KOPT-K1 (cell line): ENCODE data around the gene FLAD1.

ENCODE experiments used
- H3K27ac ChIP-seq: fragments of 200-600 bp; sonication (generic); 2 replicates; pipeline ENCODE4 v1.5.1; 2016; ENCODE audit warnings: antibody characterized with exemption, mild to moderate bottlenecking, low read depth, low read length; ENCODE audit not compliant: poor library complexity, severe bottlenecking
- H3K36me3 ChIP-seq: fragments of 200-600 bp; sonication (generic); 2 replicates; pipeline ENCODE4 v1.5.1; 2017; ENCODE audit warnings: antibody characterized with exemption, mild to moderate bottlenecking, low read length, moderate library complexity; ENCODE audit not compliant: insufficient read depth
- H3K9me3 ChIP-seq: fragments of 200-600 bp; sonication (generic); 2 replicates; pipeline ENCODE4 v1.5.1; 2017; ENCODE audit warnings: antibody characterized with exemption, low read length, mild to moderate bottlenecking; ENCODE audit not compliant: insufficient read depth, poor library complexity, severe bottlenecking

Gene FLAD1

GRCh38 chr1:155018617-155019348, 35.6 kb downstream of the FLAD1 start:
- no peaks in the 10 kb centered on the region for H3K36me3 ChIP-seq
- no peaks in the 10 kb centered on the region for H3K9me3 ChIP-seq
- H3K27ac ChIP-seq = no peak overlapping the region

GRCh38 chr1:155019377-155020245, 36.5 kb downstream of the FLAD1 start:
- no peaks in the 10 kb centered on the region for H3K9me3 ChIP-seq
- H3K27ac ChIP-seq = no peak overlapping the region
- H3K36me3 ChIP-seq = no peaks in the 10 kb centered on the region

- no peaks in the 10 kb centered on the region for H3K9me3 ChIP-seq
- no peak overlapping the region for H3K27ac ChIP-seq
- no peaks in the 10 kb centered on the region for H3K36me3 ChIP-seq
Observed at GRCh38 chr1:155022136-155022926, 39.2 kb downstream of the FLAD1 start.

GRCh38 chr1:155022927-155023236, 39.7 kb downstream of the FLAD1 start:
- no peak overlapping the region for H3K27ac ChIP-seq
- no peaks in the 10 kb centered on the region for H3K36me3 ChIP-seq
- no peaks in the 10 kb centered on the region for H3K9me3 ChIP-seq

GRCh38 chr1:155023627-155024026, 40.5 kb downstream of the FLAD1 start:
- H3K27ac ChIP-seq = no peak overlapping the region
- no peaks in the 10 kb centered on the region for H3K36me3 ChIP-seq
- H3K9me3 ChIP-seq = no peaks in the 10 kb centered on the region

- H3K27ac ChIP-seq = no peak overlapping the region
- no peaks in the 10 kb centered on the region for H3K9me3 ChIP-seq
- no peaks in the 10 kb centered on the region for H3K36me3 ChIP-seq
Observed at GRCh38 chr1:155024315-155024714, 41.2 kb downstream of the FLAD1 start.

GRCh38 chr1:155026154-155026553, 43.0 kb downstream of the FLAD1 start:
- Histone ChIP-seq H3K27ac (no peak overlapping the region), H3K9me3 (no peaks in the 10 kb centered on the region), H3K36me3 (no peaks in the 10 kb centered on the region)

GRCh38 chr1:155026588-155026987, 43.4 kb downstream of the FLAD1 start:
- Histone ChIP-seq H3K27ac (no peak overlapping the region), H3K9me3 (no peaks in the 10 kb centered on the region)

GRCh38 chr1:155029513-155030242, 46.5 kb downstream of the FLAD1 start:
- H3K36me3 ChIP-seq = no peaks in the 10 kb centered on the region
- no peaks in the 10 kb centered on the region for H3K9me3 ChIP-seq
- H3K27ac ChIP-seq = no peak overlapping the region

More at GRCh38 chr1:155026588-155026987, 43.4 kb downstream of the FLAD1 start:
- no peaks in the 10 kb centered on the region for H3K36me3 ChIP-seq

- no peaks in the 10 kb centered on the region for H3K9me3 ChIP-seq
- no peaks in the 10 kb centered on the region for H3K36me3 ChIP-seq
- no peak overlapping the region for H3K27ac ChIP-seq
Observed at GRCh38 chr1:155030243-155030795, 47.2 kb downstream of the FLAD1 start.

- Histone ChIP-seq H3K36me3 (no peaks in the 10 kb centered on the region), H3K9me3 (no peaks in the 10 kb centered on the region), H3K27ac (no peak overlapping the region)
Observed at GRCh38 chr1:155030899-155031298, 47.8 kb downstream of the FLAD1 start.

- H3K9me3 ChIP-seq = no peaks in the 10 kb centered on the region
- no peaks in the 10 kb centered on the region for H3K36me3 ChIP-seq
- H3K27ac ChIP-seq = no peak overlapping the region
Observed at GRCh38 chr1:155032886-155033285, 49.7 kb downstream of the FLAD1 start.

GRCh38 chr1:155033524-155033923, 50.4 kb downstream of the FLAD1 start, which contains the start of the genes DCST1 and DCST2:
TSS of gene DCST1 (plus strand) at chr1:155033824. CDS start at chr1:155034037, 213 bp downstream.
TSS of gene DCST2 (minus strand) at chr1:155033781. CDS start at chr1:155033701, 80 bp downstream.
- Histone ChIP-seq H3K36me3 (no peaks in the 10 kb centered on the region), H3K9me3 (no peaks in the 10 kb centered on the region), H3K27ac (no peak within 1 kb of the TSS)
